HEK293 (cell line): ENCODE data around the gene FAM227B.
A peak's percentile ranks its signal among the peaks of the same experiment; 100 is the strongest.

Source experiments
- CTCF ChIA-PET: fragments of 350-600 bp; formaldehyde crosslinking; extraction: SDS; loops from one replicate; lab custom pipeline; 2021; ENCODE audit warnings: antibody characterized with exemption; lab: Yijun Ruan, JAX
- POLR2A ChIA-PET: fragments of 300-600 bp; formaldehyde crosslinking; extraction: SDS; loops from one replicate; lab custom pipeline; 2020; ENCODE audit warnings: antibody characterized with exemption, inconsistent platforms; lab: Yijun Ruan, JAX
- H3K27ac ChIP-seq: fragments of 200-500 bp; sonication (Bioruptor generic); 2 replicates; pipeline ENCODE4 v1.5.1; 2014; ENCODE audit warnings: low read depth, low read length, control low read depth, inconsistent platforms; ENCODE audit errors: extremely low read depth
- H3K36me3 ChIP-seq, 2 experiments: fragments of 200-500 bp in 1 of 2; sonication (Bioruptor generic) in 1 of 2; 1 replicate in 1 of 2; 2 replicates in 1 of 2; pipeline ENCODE4 v1.5.1; 2014 to 2017; ENCODE audit warnings: inconsistent platforms in 2 of 2, low read length in 2 of 2; ENCODE audit not compliant: control insufficient read depth in 2 of 2, insufficient read depth in 1 of 2
- H3K4me1 ChIP-seq: fragments of 200-500 bp; sonication (Bioruptor generic); 2 replicates; pipeline ENCODE4 v1.5.1; 2014; ENCODE audit warnings: mild to moderate bottlenecking, low read length, inconsistent platforms; ENCODE audit not compliant: control insufficient read depth, insufficient read depth
- H3K4me3 ChIP-seq: 2 replicates; pipeline ENCODE4 v1.5.1; 2011; ENCODE audit warnings: low read depth, mild to moderate bottlenecking, control low read depth, low read length, moderate library complexity
- H3K9me3 ChIP-seq: fragments of 200-500 bp; sonication (Bioruptor generic); 2 replicates; pipeline ENCODE4 v1.5.1; 2014; ENCODE audit warnings: low read depth, low read length, inconsistent platforms; ENCODE audit not compliant: control insufficient read depth, insufficient read depth
- BCL11A ChIP-seq: fragments of 450-650 bp; formaldehyde crosslinking; IDR thresholded peaks from 2 replicates; pipeline ENCODE4 v1.5.1; 2016; ENCODE audit warnings: low read depth, missing biosample characterization, missing genetic modification characterization
- PATZ1 ChIP-seq: fragments of 450-650 bp; formaldehyde crosslinking; IDR thresholded peaks from 2 replicates; pipeline ENCODE4 v1.5.1; 2016; ENCODE audit warnings: missing biosample characterization, missing genetic modification characterization
- SCRT2 ChIP-seq: fragments of 450-650 bp; formaldehyde crosslinking; IDR thresholded peaks from 2 replicates; pipeline ENCODE4 v1.5.1; 2016; ENCODE audit warnings: missing biosample characterization, missing genetic modification characterization
- TCF7L2 ChIP-seq: IDR thresholded peaks from 2 replicates; pipeline ENCODE4 v1.6.1; 2011; ENCODE audit warnings: low read depth, mild to moderate bottlenecking, inconsistent platforms, low read length, moderate library complexity, borderline replicate concordance
- TRIM28 ChIP-seq: IDR thresholded peaks from 2 replicates; pipeline ENCODE4 v1.6.1; 2011; ENCODE audit warnings: low read length, control low read depth, borderline replicate concordance
- ZBTB26 ChIP-seq: fragments of 450-650 bp; formaldehyde crosslinking; optimal IDR thresholded peaks from 2 replicates; pipeline ENCODE3; 2016; ENCODE audit warnings: missing biosample characterization, mild to moderate bottlenecking, missing genetic modification characterization
- ZBTB44 ChIP-seq: fragments of 450-650 bp; IDR thresholded peaks from 2 replicates; pipeline ENCODE4 v1.5.1; 2018; ENCODE audit warnings: missing biosample characterization, mild to moderate bottlenecking, missing genetic modification characterization
- ZFHX2 ChIP-seq: fragments of 450-650 bp; formaldehyde crosslinking; conservative IDR thresholded peaks from 2 replicates; pipeline ENCODE4 v1.5.1; 2016; ENCODE audit warnings: missing biosample characterization, missing genetic modification characterization
- ZFP41 ChIP-seq: fragments of 450-650 bp; formaldehyde crosslinking; IDR thresholded peaks from 2 replicates; pipeline ENCODE4 v1.5.1; 2016; ENCODE audit warnings: missing biosample characterization, missing genetic modification characterization, borderline replicate concordance
- ZNF10 ChIP-seq: fragments of 450-650 bp; formaldehyde crosslinking; IDR thresholded peaks from 2 replicates; pipeline ENCODE4 v1.5.1; 2017; ENCODE audit warnings: missing biosample characterization, missing genetic modification characterization
- ZNF121 ChIP-seq: fragments of 450-650 bp; formaldehyde crosslinking; IDR thresholded peaks from 2 replicates; pipeline ENCODE4 v1.5.1; 2016; ENCODE audit warnings: missing biosample characterization, missing genetic modification characterization
- ZNF133 ChIP-seq: fragments of 450-650 bp; formaldehyde crosslinking; IDR thresholded peaks from 2 replicates; pipeline ENCODE4 v1.5.1; 2016; ENCODE audit warnings: missing biosample characterization, missing genetic modification characterization
- ZNF354C ChIP-seq: fragments of 450-650 bp; formaldehyde crosslinking; IDR thresholded peaks from 2 replicates; pipeline ENCODE4 v1.5.1; 2016; ENCODE audit warnings: missing biosample characterization, missing genetic modification characterization, low read depth, borderline replicate concordance
- ZNF423 ChIP-seq: fragments of 450-650 bp; formaldehyde crosslinking; IDR thresholded peaks from 2 replicates; pipeline ENCODE4 v1.5.1; 2016; ENCODE audit warnings: missing biosample characterization, missing genetic modification characterization
- ZNF433 ChIP-seq: fragments of 450-650 bp; formaldehyde crosslinking; IDR thresholded peaks from 2 replicates; pipeline ENCODE4 v1.5.1; 2016; ENCODE audit warnings: missing biosample characterization, missing genetic modification characterization, low read depth
- ZNF521 ChIP-seq: fragments of 450-650 bp; formaldehyde crosslinking; IDR thresholded peaks from 2 replicates; pipeline ENCODE4 v1.5.1; 2017; ENCODE audit warnings: missing biosample characterization, mild to moderate bottlenecking, missing genetic modification characterization
- ZNF600 ChIP-seq: fragments of 450-650 bp; formaldehyde crosslinking; IDR thresholded peaks from 2 replicates; pipeline ENCODE4 v1.5.1; 2016; ENCODE audit warnings: missing biosample characterization, missing genetic modification characterization
- ZNF660 ChIP-seq: fragments of 450-650 bp; IDR thresholded peaks from 2 replicates; pipeline ENCODE4 v1.5.1; 2018; ENCODE audit warnings: missing biosample characterization, mild to moderate bottlenecking, missing genetic modification characterization
- ZNF692 ChIP-seq: fragments of 450-650 bp; formaldehyde crosslinking; IDR thresholded peaks from 2 replicates; pipeline ENCODE4 v1.5.1; 2016; ENCODE audit warnings: missing biosample characterization, missing genetic modification characterization
- ZNF768 ChIP-seq: fragments of 450-650 bp; formaldehyde crosslinking; IDR thresholded peaks from 2 replicates; pipeline ENCODE4 v1.5.1; 2018; ENCODE audit warnings: missing biosample characterization, mild to moderate bottlenecking, missing genetic modification characterization
- ZNF776 ChIP-seq: fragments of 450-650 bp; formaldehyde crosslinking; IDR thresholded peaks from 2 replicates; pipeline ENCODE4 v1.5.0; 2017; ENCODE audit warnings: missing biosample characterization, missing genetic modification characterization, borderline replicate concordance
- TF ChIP-seq, protein P1 (sequence below): fragments of 450-650 bp; formaldehyde crosslinking; IDR thresholded peaks from 2 replicates; pipeline ENCODE4 v1.5.1; 2016; ENCODE audit warnings: missing biosample characterization, missing genetic modification characterization
- TF ChIP-seq, protein P2 (sequence below): fragments of 450-650 bp; formaldehyde crosslinking; IDR thresholded peaks from 2 replicates; pipeline ENCODE4 v1.5.1; 2017; ENCODE audit warnings: missing biosample characterization, missing genetic modification characterization
- TF ChIP-seq, protein P3 (sequence below): fragments of 450-650 bp; IDR thresholded peaks from 2 replicates; pipeline ENCODE4 v1.5.1; 2018; ENCODE audit warnings: missing biosample characterization, missing genetic modification characterization

FAM227B gene

GRCh38 chr15:49645277-49645676, 24.7 kb upstream of the FAM227B start (continued):
- TF ChIP-seq PATZ1 (no peak), ZBTB26 (tag by site-specific recombination) (no peak), ZFHX2 (tag by site-specific recombination) (no peak), ZNF10 (tag by site-specific recombination) (no peak), ZNF600 (tag by site-specific recombination) (no peak), ZNF692 (tag by site-specific recombination) (no peak), ZNF133 (tag by site-specific recombination) (no peak), ZNF354C (tag by site-specific recombination) (no peak), SCRT2 (tag by site-specific recombination) (no peak)
- TF ChIP-seq, protein P1, sequence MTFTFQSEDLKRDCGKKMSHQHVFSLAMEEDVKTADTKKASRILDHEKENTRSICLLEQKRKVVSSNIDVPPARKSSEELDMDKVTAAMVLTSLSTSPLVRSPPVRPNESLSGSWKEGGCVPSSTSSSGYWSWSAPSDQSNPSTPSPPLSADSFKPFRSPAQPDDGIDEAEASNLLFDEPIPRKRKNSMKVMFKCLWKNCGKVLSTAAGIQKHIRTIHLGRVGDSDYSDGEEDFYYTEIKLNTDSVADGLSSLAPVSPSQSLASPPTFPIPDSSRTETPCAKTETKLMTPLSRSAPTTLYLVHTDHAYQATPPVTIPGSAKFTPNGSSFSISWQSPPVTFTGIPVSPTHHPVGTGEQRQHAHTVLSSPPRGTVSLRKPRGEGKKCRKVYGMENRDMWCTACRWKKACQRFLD (tag by site-specific recombination), result no peak

DNA sequence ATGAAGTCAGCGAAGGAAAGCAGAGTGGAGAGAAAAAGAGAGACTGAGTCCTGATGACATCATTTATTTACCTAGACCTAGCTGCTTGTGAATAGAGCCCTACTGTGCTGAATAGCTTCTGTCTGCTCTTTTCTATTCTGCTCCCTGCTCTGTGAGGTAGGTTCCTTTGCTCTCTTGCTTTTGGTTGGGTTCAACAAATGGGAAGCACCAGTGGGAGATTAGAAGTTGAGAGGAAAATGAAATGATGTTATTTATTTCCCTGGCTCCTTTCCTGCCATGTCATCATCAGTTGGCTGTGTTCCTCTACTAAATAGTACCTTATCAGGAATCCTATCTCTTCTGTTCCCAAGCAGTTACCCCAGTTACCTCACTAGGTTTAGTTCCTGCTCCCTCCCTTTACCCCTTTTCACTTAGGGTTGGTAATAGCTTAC, 23.8 kb upstream of the FAM227B start:
- POLR2A ChIA-PET, result interaction anchor here (0.5 kb wide), 1 partner anchor 23 kb away, joined by 4 read pairs; the partner anchor contains the start of gene DTWD1
- H3K36me3 ChIP-seq, result no peaks in the 10 kb centered on the region
- no peaks in the 10 kb centered on the region for H3K9me3 ChIP-seq
- no peak overlapping the region for H3K27ac ChIP-seq
- CTCF ChIA-PET, result interaction anchor here (0.7 kb wide), 1 partner anchor 313 kb away, joined by 3 read pairs; no protein-coding TSS in a partner anchor
- H3K4me1 ChIP-seq, result no peaks in the 10 kb centered on the region
- no peak overlapping the region for H3K4me3 ChIP-seq
- TF ChIP-seq ZFP41 (no peak), ZNF660 (tag by site-specific recombination) (no peak), ZNF433 (tag by site-specific recombination) (no peak), ZNF768 (no peak), TRIM28 (no peak), ZNF521 (tag by site-specific recombination) (no peak), ZNF423 (tag by site-specific recombination) (no peak), ZNF121 (tag by site-specific recombination) (no peak), ZNF10 (tag by site-specific recombination) (no peak), ZNF776 (no peak), ZBTB44 (no peak), TCF7L2 (no peak), BCL11A (tag by site-specific recombination) (no peak), SCRT2 (tag by site-specific recombination) (no peak)
- TF ChIP-seq, protein P1 (tag by site-specific recombination), result no peak
- TF ChIP-seq, protein P2, sequence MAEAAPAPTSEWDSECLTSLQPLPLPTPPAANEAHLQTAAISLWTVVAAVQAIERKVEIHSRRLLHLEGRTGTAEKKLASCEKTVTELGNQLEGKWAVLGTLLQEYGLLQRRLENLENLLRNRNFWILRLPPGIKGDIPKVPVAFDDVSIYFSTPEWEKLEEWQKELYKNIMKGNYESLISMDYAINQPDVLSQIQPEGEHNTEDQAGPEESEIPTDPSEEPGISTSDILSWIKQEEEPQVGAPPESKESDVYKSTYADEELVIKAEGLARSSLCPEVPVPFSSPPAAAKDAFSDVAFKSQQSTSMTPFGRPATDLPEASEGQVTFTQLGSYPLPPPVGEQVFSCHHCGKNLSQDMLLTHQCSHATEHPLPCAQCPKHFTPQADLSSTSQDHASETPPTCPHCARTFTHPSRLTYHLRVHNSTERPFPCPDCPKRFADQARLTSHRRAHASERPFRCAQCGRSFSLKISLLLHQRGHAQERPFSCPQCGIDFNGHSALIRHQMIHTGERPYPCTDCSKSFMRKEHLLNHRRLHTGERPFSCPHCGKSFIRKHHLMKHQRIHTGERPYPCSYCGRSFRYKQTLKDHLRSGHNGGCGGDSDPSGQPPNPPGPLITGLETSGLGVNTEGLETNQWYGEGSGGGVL, result peak; percentile 24; the same call in 1 of the 2 replicates
- TF ChIP-seq, protein P3, sequence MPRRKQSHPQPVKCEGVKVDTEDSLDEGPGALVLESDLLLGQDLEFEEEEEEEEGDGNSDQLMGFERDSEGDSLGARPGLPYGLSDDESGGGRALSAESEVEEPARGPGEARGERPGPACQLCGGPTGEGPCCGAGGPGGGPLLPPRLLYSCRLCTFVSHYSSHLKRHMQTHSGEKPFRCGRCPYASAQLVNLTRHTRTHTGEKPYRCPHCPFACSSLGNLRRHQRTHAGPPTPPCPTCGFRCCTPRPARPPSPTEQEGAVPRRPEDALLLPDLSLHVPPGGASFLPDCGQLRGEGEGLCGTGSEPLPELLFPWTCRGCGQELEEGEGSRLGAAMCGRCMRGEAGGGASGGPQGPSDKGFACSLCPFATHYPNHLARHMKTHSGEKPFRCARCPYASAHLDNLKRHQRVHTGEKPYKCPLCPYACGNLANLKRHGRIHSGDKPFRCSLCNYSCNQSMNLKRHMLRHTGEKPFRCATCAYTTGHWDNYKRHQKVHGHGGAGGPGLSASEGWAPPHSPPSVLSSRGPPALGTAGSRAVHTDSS, result no peak
